ENCODE data around the gene ZYG11B.
"Not testable (repeated sequence)": the region's sequence is repeated elsewhere in the genome, so short reads cannot be mapped to it uniquely, and the experiment has no call there.

The ZYG11B gene

GRCh38 chr1:52748119-52748518, 21.9 kb downstream of the ZYG11B start:
- peaks cover 4% of the 10 kb centered on the region for H3K9me3 Mint-ChIP-seq
- H3K27me3 Mint-ChIP-seq (ENCODE audit: low read depth, poor library complexity), result no peaks in the 10 kb centered on the region
- peaks cover 10% of the 10 kb centered on the region for H3K36me3 Mint-ChIP-seq (ENCODE audit: low read depth)
- no peak for TF ChIP-seq CTCF (IDR thresholded peaks at IDR 0.05)
- DNase-seq, result no peak
- peaks cover 16% of the 10 kb centered on the region for H3K4me1 Mint-ChIP-seq
- H3K27ac Mint-ChIP-seq, result no peak overlapping the region
- H3K4me3 Mint-ChIP-seq, result no peak overlapping the region

DNA sequence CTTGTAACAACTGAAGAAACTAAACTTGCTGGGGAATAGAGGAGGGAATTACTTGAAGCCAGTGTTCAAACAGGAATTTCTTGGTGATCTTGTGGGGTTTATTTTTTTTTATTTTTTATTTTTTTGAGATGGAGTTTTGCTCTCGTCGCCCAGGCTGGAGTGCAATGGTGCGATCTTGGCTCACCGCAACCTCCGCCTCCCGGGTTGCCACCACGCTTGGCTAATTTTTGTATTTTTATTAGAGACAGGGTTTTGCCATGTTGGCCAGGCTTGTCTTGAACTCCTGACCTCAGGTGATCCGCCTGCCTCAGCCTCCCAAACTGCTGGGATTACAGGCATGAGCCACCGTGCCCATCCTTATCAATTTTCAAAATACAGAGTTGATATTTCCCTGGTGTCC, 23.2 kb downstream of the ZYG11B start:
- not testable (repeated sequence) for H3K36me3 Mint-ChIP-seq (ENCODE audit: low read depth); DNase-seq; H3K4me3 Mint-ChIP-seq; H3K9me3 Mint-ChIP-seq; H3K27me3 Mint-ChIP-seq (ENCODE audit: low read depth, poor library complexity)
- H3K27ac Mint-ChIP-seq, result peak overlapping the region; percentile 70
- peaks cover 16% of the 10 kb centered on the region for H3K4me1 Mint-ChIP-seq

DNA sequence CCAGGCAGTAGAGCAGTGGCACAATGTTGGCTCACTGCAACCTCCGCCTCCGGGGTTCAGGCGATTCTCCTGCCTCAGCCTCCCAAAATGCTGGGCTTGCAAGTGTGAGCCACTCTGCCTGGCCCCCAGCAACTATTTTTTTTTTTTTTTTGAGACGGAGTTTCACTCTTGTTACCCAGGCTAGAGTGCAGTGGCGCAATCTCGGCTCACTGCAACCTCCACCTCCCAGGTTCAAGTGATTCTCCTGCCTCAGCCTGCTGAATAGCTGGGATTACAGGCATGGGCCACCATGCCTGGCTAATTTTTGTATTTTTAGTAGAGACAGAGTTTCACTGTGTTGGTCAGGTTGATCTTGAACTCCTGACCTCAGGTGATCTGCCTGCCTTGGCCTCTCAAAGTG, 23.9 kb downstream of the ZYG11B start:
- not testable (repeated sequence) for DNase-seq; H3K27ac Mint-ChIP-seq; H3K36me3 Mint-ChIP-seq (ENCODE audit: low read depth); H3K27me3 Mint-ChIP-seq (ENCODE audit: low read depth, poor library complexity); H3K9me3 Mint-ChIP-seq; H3K4me3 Mint-ChIP-seq
- H3K4me1 Mint-ChIP-seq, result peaks cover 16% of the 10 kb centered on the region

DNA sequence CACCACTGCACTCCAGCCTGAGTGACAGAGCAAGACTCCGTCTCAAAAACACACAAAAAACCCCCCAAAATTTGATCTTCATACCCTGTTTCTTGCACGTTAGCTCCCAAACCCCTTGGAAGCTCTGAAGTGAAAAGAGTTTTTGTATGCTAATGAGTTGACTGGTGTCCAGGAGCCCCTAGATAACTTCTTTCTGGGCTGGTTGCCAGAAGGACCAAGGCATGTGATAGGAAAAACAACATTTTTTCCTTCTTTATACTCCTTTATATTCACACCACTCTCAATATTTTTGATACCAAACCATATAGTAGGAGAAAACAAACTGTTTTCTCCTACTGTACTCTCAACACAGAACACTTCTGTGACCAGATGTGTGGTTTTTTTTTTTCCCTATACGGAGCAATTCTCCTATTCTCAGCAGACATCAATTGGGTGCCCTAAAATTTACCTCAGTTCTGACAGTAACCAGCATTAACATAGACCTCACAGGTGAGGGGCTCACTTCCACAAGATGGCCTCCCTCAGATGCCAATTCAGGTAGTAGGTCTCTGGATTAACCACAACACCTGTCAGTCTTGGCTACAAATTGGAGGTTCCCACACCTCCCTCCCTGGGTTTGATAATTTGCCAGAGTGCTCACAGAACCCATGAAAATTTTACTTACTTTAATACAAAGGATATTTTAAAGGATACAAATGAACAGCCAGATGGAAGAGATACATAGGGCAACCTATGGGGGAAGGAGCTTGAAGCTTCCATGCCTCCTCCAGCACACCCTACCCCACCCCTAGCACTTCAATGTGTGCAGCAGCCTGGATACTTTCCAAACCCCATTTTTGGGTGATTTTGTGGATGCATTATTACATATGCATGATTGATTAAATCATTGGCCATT, 25.6 kb downstream of the ZYG11B start:
- no peak overlapping the region for H3K4me3 Mint-ChIP-seq
- no peak for DNase-seq
- no peaks in the 10 kb centered on the region for H3K27me3 Mint-ChIP-seq (ENCODE audit: low read depth, poor library complexity)
- TF ChIP-seq CTCF (IDR thresholded peaks at IDR 0.05), result no peak
- no peak overlapping the region for H3K27ac Mint-ChIP-seq
- H3K9me3 Mint-ChIP-seq, result no peaks in the 10 kb centered on the region
- peaks cover 16% of the 10 kb centered on the region for H3K4me1 Mint-ChIP-seq
- H3K36me3 Mint-ChIP-seq (ENCODE audit: low read depth), result peaks cover 16% of the 10 kb centered on the region

GRCh38 chr1:52752484-52752826, 26.2 kb downstream of the ZYG11B start:
- Mint-ChIP-seq H3K27ac (peak overlapping the region; percentile 49), H3K4me3 (no peak overlapping the region), H3K27me3 (ENCODE audit: low read depth, poor library complexity) (no peaks in the 10 kb centered on the region), H3K36me3 (ENCODE audit: low read depth) (peaks cover 17% of the 10 kb centered on the region), H3K9me3 (no peaks in the 10 kb centered on the region), H3K4me1 (peaks cover 16% of the 10 kb centered on the region)
- no peak for TF ChIP-seq CTCF (IDR thresholded peaks at IDR 0.05)
- DNase-seq, result no peak

DNA sequence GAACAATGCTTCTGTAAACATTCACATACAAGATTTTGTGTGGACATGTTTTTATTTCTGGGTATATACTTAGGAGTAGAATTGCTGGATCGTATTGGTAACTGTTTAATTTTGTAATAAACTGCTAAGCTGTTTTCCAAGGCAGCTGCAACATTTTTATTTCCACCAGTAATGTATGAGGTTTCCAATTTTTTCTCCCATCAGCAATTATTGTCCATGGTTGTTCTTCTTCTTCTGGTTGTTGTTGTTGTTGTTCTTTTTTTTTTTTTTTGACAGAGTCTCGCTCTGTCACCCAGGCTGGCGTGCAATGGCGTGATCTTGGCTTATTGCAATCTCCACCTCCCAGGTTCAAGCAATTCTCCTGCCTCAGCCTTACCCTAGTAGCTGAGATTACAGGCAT, 26.9 kb downstream of the ZYG11B start:
- no peak overlapping the region for H3K27ac Mint-ChIP-seq

More for the DNA sequence above, 26.9 kb downstream of the ZYG11B start:
- Mint-ChIP-seq H3K27me3 (ENCODE audit: low read depth, poor library complexity) (no peaks in the 10 kb centered on the region), H3K4me1 (peaks cover 16% of the 10 kb centered on the region), H3K9me3 (no peaks in the 10 kb centered on the region), H3K36me3 (ENCODE audit: low read depth) (peaks cover 23% of the 10 kb centered on the region), H3K4me3 (no peak overlapping the region)
- DNase-seq, result no peak
- TF ChIP-seq CTCF (IDR thresholded peaks at IDR 0.05), result no peak
